Large intestine (tissue), 3 donors: ENCODE data around the gene GAPT. TPM values are rescaled to one million over a fixed set of nuclear protein-coding genes. Genes with fewer than 3 reads are reported as not detected.

ENCODE experiments used
- DNase-seq, 2 donors: peaks; one replicate each; pipeline versions ENCODE4 v3.0.0 to v3.0.0-alpha.2; 2013
- H3K27ac ChIP-seq: one replicate; pipeline ENCODE4 v1.5.1; 2013; ENCODE audit warnings: low read length
- H3K27me3 ChIP-seq: 2 replicates; pipeline ENCODE4 v1.6.1; 2013; ENCODE audit warnings: low read length; ENCODE audit not compliant: control insufficient read depth, insufficient read depth
- H3K36me3 ChIP-seq: 2 replicates; pipeline ENCODE4 v1.6.1; 2013; ENCODE audit warnings: low read length; ENCODE audit not compliant: control insufficient read depth, insufficient read depth
- H3K4me1 ChIP-seq: one replicate; pipeline ENCODE4 v1.6.1; 2013; ENCODE audit warnings: low read length; ENCODE audit not compliant: control insufficient read depth, insufficient read depth
- H3K4me3 ChIP-seq: one replicate; pipeline ENCODE4 v1.5.1; 2013; ENCODE audit warnings: low read length
- H3K9me3 ChIP-seq: one replicate; pipeline ENCODE4 v1.6.1; 2013; ENCODE audit warnings: mild to moderate bottlenecking, low read depth, low read length, moderate library complexity; ENCODE audit not compliant: control insufficient read depth
- WGBS: methylation state at CpG from one replicate; pipeline ENCODE4 v1.1.5; 2013; ENCODE audit warnings: low lambda C conversion rate; ENCODE audit not compliant: insufficient coverage; 5-methylcytosine and 5-hydroxymethylcytosine counted together
- polyA plus RNA-seq: library from polyadenylated mRNA; unstranded; fragments of 120-200 nt; gene quantifications from one replicate; pipeline ENCODE4 v1.2.1, GENCODE V29; 2013

The GAPT gene
- polyA plus RNA-seq, 1 donor, result 0.57 TPM

DNA sequence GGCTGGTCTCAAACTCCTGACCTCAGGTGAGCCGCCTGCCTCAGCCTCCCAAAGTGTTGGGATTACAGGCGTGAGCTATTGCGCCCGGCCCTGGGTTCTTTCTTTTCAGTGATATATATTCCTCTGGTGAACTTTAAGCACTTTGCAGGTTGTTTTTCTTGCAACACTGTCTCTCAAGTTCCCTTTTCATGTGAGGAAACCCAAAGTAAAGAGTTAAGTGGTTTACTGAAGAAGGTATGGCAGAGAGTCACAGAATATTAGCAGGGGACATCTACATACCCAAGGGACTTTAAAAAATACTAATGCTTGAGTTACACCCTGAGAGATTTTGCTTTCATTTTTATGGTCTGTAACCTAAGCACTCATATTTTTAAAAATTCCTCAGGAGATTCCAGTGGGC lies 6.7 kb upstream of the GAPT start:
- DNase-seq, result no peak
- no CpG with 5 or more reads among the region's 4 CpGs for WGBS
- Histone ChIP-seq H3K36me3 (no peaks in the 10 kb centered on the region), H3K27me3 (peaks cover 6% of the 10 kb centered on the region), H3K9me3 (no peaks in the 10 kb centered on the region), H3K4me1 (no peaks in the 10 kb centered on the region), H3K4me3 (no peak overlapping the region), H3K27ac (no peak overlapping the region)

DNA sequence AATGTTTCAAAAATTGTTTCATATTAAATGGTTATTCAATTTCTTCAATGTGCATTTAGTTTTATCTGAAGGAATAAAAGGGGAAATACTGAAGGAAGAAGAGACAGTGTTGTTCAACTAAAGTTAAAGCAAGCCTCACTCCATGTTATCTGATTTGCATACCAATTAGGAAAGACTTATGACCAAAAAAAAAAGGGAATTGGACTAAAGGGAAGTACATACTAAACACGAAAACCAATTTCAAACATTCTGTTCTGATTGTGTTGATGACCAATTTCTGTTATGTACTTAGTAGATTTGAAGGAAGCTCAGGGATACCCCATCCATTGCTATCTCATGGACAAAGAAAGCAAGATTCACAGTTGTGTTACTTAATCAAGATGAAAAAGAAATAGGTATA lies 4.9 kb upstream of the GAPT start:
- Histone ChIP-seq H3K4me3 (no peak overlapping the region), H3K27me3 (peaks cover 11% of the 10 kb centered on the region), H3K9me3 (no peaks in the 10 kb centered on the region), H3K4me1 (no peaks in the 10 kb centered on the region), H3K36me3 (no peaks in the 10 kb centered on the region), H3K27ac (no peak overlapping the region)
- DNase-seq, result no peak
- 80% methylated on average over 1 of the region's 1 CpG for WGBS

DNA sequence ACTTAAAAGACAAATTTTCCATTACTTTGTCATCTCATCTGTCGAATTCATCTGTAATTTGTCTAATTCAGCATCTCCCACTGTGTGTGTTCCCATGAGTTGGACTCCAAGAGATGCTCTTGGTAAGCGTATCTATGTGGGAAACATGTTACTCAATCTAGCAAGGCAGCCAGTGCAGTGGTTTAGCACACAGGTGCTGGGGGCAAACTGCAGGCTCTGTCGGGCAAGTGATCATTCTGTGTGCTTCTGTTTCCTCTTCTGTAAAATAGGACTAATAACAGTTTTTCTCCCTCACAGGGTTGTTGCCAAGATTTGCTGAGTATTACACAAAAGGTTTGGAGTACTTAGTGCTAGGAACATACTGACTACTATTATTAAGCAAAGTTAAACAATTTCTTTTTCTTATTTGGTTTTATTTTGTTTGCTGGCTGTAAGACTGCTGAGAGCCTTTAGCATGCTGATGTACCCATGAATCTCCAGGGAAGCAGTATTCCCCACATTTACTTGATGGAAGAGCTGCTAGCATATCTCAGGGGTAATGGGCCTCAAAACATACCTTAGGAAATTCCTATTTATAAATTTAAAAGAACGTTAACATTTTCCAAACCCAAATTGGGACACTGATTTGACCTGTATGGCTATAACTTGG lies 709 bp upstream of the GAPT start:
- WGBS, result 83% methylated on average over 1 of the region's 4 CpGs
- H3K27me3 ChIP-seq, result peaks cover 5% of the 10 kb centered on the region
- H3K4me1 ChIP-seq, result no peaks in the 10 kb centered on the region
- H3K27ac ChIP-seq, result no peak overlapping the region
- no peak for DNase-seq
- H3K4me3 ChIP-seq, result no peak overlapping the region
- no peaks in the 10 kb centered on the region for H3K36me3 ChIP-seq
- H3K9me3 ChIP-seq, result no peaks in the 10 kb centered on the region

DNA sequence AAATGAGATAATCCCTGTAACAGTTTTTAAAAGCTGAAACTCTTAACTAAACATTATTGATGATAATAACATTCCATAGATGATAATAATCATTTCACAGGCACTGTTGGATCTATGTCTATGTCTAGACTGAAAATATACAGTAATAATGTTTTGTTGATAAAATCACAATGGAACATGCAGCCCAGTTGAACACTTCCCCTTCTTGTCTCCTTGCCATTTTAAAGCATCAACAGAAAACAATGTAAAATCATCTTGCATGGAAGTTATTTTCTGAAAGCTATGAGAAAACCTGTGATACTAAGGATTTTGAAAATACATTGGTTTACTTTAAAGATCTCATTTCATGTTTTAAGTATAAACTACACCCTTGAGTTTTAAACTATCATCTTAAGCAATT lies 1.9 kb downstream of the GAPT start:
- Histone ChIP-seq H3K27ac (no peak overlapping the region), H3K4me3 (no peak overlapping the region), H3K27me3 (peaks cover 5% of the 10 kb centered on the region), H3K9me3 (no peaks in the 10 kb centered on the region), H3K36me3 (no peaks in the 10 kb centered on the region), H3K4me1 (no peaks in the 10 kb centered on the region)
- no peak for DNase-seq

DNA sequence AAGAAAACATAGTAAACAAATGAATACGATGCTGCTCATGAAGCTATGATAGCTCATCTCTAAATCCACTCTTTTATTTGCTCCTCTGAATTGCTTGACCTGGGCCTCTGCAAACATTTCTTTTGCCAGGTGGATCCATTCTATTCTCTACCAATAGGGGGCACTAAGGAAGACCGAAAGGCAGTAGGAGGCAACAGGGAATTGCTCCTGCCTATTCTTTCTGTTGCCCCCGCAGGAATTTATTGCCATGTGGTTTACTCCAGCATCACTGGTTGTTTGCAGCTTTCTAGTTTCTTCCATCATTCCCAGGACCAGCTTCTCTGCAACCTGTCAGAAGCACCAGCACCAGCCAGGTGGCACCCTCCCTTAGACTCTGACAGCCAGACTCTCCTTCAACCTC lies 5.3 kb downstream of the GAPT start:
- H3K4me3 ChIP-seq, result no peak overlapping the region
- no peaks in the 10 kb centered on the region for H3K4me1 ChIP-seq
- H3K36me3 ChIP-seq, result no peaks in the 10 kb centered on the region
- no peaks in the 10 kb centered on the region for H3K9me3 ChIP-seq
- H3K27me3 ChIP-seq, result no peaks in the 10 kb centered on the region
- no peak overlapping the region for H3K27ac ChIP-seq
- DNase-seq, result no peak
- 83% methylated on average over 1 of the region's 3 CpGs for WGBS

DNA sequence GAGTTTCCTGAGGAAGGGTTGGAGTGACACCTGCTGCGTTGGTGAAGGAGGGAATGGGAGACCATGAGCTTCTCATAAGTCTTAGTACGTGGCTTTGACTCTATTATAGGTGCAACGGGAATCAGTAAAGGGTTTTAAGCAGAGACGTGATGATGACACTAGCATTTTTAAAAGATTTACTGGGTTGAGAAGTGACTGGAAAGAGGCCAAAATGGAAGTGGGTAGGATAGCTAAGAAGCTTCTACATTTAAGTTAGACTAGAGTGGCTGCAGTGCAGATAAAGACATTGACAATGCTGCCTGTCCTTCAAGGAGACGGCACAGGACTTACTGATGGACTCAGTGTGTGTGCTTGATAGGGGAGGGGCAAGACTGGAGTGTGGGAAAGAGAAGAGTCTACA lies 6.2 kb downstream of the GAPT start:
- no peaks in the 10 kb centered on the region for H3K4me1 ChIP-seq
- H3K36me3 ChIP-seq, result no peaks in the 10 kb centered on the region
- H3K4me3 ChIP-seq, result no peak overlapping the region
- H3K27ac ChIP-seq, result no peak overlapping the region
- 100% methylated on average over 1 of the region's 5 CpGs for WGBS
- H3K27me3 ChIP-seq, result no peaks in the 10 kb centered on the region
- DNase-seq, result no peak
- no peaks in the 10 kb centered on the region for H3K9me3 ChIP-seq

DNA sequence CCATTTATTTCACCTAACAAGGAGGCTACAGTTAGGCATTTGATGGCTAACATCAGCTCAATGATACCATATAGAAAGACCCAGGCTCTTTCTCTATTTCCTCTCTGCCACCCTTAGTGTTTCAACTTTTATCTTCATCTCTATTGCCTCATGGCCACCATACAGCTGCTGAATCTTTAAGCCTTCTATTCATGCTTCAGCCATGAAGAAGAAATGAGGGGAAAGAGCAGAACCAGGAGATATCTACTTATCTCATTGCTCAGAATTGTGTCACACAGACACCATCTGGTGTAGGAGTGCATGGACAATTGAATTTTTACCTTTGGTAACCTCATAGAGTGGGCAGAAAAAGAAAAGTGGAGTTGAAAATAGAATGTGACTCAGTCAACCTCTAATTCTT lies 6.7 kb downstream of the GAPT start:
- Histone ChIP-seq H3K4me3 (no peak overlapping the region), H3K27ac (no peak overlapping the region), H3K4me1 (no peaks in the 10 kb centered on the region), H3K9me3 (no peaks in the 10 kb centered on the region), H3K27me3 (no peaks in the 10 kb centered on the region), H3K36me3 (no peaks in the 10 kb centered on the region)
- no peak for DNase-seq

DNA sequence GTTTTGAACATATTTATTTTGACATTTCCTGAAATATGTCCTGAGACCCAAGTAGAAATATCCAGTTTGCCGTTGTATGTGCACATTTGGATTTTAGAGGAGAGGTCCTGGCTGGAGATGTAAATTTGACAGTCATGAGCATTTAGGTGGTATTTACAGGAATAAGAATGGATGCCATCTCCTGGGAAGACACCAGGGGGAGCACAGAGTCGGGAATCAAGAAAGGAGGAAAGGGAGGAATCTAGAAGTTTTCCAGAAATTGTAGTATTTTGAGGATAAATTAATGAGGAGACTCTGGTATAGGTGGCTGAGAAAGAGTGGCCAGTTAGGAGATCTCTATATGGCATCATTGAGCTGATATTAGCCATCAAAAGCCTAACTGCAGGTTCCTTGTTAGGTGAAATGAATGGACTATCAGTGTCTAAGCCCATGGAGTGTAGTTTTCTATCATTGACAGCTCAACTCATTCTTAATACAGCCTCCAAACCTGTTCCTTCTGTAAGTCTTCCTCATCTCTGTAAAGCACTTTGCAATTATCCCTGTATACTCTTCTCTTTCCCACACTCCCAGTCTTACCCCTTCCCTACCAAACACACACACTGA lies 7.2 kb downstream of the GAPT start:
- H3K27ac ChIP-seq, result no peak overlapping the region
- no peaks in the 10 kb centered on the region for H3K27me3 ChIP-seq
- DNase-seq, result peak in 1 of 2 donors; percentile 17
- H3K4me3 ChIP-seq, result no peak overlapping the region
- 0% methylated on average over 1 of the region's 2 CpGs for WGBS
- H3K9me3 ChIP-seq, result no peaks in the 10 kb centered on the region
- no peaks in the 10 kb centered on the region for H3K4me1 ChIP-seq
- no peaks in the 10 kb centered on the region for H3K36me3 ChIP-seq

DNA sequence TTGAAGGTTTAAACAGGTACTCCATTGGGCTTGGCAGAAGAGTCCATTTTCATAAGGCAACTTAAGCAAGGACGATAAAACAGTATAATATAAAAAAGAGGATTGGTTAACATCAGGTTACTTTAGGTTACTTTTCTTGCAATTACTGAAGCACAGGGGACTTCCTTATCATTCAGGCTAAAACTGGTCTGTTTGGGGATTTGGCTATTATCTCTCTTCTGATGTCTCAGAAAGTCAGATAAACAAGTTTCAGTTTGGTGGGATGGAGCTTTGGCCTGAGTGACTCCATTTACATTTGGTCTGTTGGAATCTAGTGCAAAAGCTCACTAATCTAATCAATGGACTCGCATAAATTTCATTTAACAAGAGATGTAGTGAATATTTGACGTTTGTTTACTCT lies 8.0 kb downstream of the GAPT start:
- no peak for DNase-seq
- H3K27ac ChIP-seq, result no peak overlapping the region
- H3K4me1 ChIP-seq, result no peaks in the 10 kb centered on the region
- no CpG with 5 or more reads among the region's 3 CpGs for WGBS
- no peaks in the 10 kb centered on the region for H3K27me3 ChIP-seq
- no peak overlapping the region for H3K4me3 ChIP-seq
- H3K36me3 ChIP-seq, result no peaks in the 10 kb centered on the region
- H3K9me3 ChIP-seq, result no peaks in the 10 kb centered on the region

DNA sequence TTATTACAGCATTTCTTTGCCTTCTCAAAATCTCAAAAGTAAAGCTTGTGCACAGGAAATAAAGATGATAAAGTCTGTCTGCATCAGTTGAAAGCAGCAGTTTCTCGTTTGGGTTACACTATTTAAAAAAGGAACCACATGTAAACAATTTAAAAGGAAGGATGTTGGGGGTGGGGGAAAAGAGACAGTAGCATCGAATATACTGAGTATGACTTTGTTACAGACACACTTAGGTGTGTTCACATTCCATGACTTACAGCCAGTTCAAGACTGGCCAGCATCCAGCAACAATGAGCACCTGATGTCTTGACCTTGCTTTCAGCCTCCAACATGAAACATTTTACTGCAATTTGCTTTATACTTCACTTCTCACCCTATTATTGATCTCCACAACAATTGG lies 8.7 kb downstream of the GAPT start:
- H3K9me3 ChIP-seq, result no peaks in the 10 kb centered on the region
- DNase-seq, result no peak
- H3K27ac ChIP-seq, result no peak overlapping the region
- H3K27me3 ChIP-seq, result no peaks in the 10 kb centered on the region
- no peak overlapping the region for H3K4me3 ChIP-seq
- no peaks in the 10 kb centered on the region for H3K4me1 ChIP-seq
- no peaks in the 10 kb centered on the region for H3K36me3 ChIP-seq
- 22% methylated on average over 1 of the region's 2 CpGs for WGBS

DNA sequence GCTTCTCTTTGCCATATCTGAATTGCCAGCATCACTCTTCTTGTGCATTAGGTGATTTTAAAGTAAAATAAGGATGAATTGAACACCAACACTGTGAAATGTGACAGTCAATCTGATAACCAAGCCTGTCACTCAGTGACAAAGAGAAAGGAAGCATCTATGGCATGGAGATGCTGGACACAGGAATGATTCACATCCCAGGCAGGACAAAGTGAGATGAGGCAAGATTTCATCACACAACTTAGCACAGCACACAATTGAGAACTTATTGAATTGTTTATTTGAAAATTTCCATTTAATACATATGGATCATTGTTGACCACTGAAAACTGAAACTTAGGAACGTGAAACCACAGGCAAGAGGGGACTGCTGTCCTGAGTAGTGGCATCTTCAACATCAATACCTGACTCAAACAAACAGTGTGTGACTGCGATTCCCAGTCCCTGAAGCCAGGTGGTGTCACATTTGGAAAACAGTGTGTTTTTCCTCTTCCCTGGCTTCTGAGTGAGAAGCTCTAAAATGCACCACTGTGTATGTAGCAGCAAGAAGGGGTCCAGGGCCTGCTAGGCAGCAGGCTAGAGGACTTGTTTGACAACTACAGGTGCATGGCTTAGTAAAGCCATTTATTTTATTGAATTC lies 10.7 kb downstream of the GAPT start:
- Histone ChIP-seq H3K4me3 (no peak overlapping the region), H3K27ac (no peak overlapping the region), H3K9me3 (no peaks in the 10 kb centered on the region), H3K36me3 (no peaks in the 10 kb centered on the region), H3K27me3 (no peaks in the 10 kb centered on the region), H3K4me1 (no peaks in the 10 kb centered on the region)
- no CpG with 5 or more reads among the region's 2 CpGs for WGBS
- DNase-seq, result no peak
